ENCODE data around the gene RPS15. TPM values are rescaled to one million over a fixed set of nuclear protein-coding genes. Genes with fewer than 3 reads are reported as not detected.

RPS15 gene
- total and polyA plus RNA-seq, 9 of the 15 experiments (the other 6 are each of a cell fraction or from before 2014, with no cell fraction given), result 605 to 2,791 (median 957) TPM

DNA sequence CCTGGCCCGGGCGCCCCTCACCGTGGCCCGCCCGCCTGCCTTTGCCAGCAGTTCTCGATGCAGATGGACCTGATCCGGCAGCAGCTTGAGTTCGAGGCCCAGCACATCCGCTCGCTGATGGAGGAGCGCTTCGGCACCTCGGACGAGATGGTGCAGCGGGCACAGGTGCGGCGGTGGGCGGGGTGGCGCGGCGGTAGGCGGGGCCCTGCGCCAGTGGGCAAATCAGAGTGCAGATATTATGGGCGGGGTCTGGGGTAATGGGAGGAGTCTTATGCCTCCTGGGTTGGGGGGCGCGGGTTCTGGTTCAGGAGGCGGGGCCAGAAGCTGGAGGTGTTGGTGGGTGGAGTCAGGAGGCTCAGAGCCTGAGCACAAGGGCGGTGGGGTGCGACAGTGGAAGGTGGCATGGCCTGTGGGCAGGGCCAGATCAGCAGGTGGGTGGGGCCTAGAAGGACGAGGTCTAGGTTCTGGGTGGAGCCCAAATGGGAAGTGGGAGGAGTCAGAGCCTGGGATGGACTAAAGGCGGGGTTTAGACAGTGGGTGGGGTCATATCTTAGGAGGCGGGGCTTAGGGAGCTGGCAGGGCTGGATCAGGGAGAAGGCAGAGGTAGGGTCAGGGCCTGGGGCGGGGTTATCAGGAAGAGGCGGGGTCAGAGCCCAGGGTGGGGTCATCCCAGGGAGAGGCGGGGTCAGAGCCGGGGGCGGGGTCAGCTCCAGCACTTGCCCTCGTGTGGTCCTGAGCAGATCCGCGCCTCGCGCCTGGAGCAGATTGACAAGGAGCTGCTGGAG lies 17.3 kb downstream of the RPS15 start (continued):
- no peak for TF ChIP-seq ZBTB49 (CRISPR knock-in tag; IDR thresholded peaks at IDR 0.05; ENCODE audit: borderline replicate concordance)
- TF ChIP-seq NRF1 (conservative IDR thresholded peaks at IDR 0.05 in 1 of 2, IDR thresholded peaks at IDR 0.05 in 1 of 2), result peak; percentile 76 to 81
- peak; percentile 62; the same call in 1 of the 2 replicates for TF ChIP-seq ZBTB7A (IDR thresholded peaks at IDR 0.05; ENCODE audit: borderline replicate concordance, control insufficient read depth, low read depth, low read length)
- TF ChIP-seq NBN (IDR thresholded peaks at IDR 0.05; ENCODE audit: low read depth), result no peak
- TF ChIP-seq C11orf30 (IDR thresholded peaks at IDR 0.05; ENCODE audit: low read depth), result no peak
- TF ChIP-seq ZNF311 (CRISPR knock-in tag; IDR thresholded peaks at IDR 0.05), result no peak
- TF ChIP-seq SPI1 (IDR thresholded peaks at IDR 0.05; ENCODE audit: borderline replicate concordance, low read depth, low read length), result peak; percentile 90
- TF ChIP-seq CEBPZ (IDR thresholded peaks at IDR 0.05; ENCODE audit: borderline replicate concordance, low read depth, low read length), result no peak
- 0 out of 2 replicates have a peak, but pooled peaks have one; percentile 26 for TF ChIP-seq LARP7 (IDR thresholded peaks at IDR 0.05)
- TF ChIP-seq MLLT1 (IDR thresholded peaks at IDR 0.05), result no peak
- TF ChIP-seq, protein P1, sequence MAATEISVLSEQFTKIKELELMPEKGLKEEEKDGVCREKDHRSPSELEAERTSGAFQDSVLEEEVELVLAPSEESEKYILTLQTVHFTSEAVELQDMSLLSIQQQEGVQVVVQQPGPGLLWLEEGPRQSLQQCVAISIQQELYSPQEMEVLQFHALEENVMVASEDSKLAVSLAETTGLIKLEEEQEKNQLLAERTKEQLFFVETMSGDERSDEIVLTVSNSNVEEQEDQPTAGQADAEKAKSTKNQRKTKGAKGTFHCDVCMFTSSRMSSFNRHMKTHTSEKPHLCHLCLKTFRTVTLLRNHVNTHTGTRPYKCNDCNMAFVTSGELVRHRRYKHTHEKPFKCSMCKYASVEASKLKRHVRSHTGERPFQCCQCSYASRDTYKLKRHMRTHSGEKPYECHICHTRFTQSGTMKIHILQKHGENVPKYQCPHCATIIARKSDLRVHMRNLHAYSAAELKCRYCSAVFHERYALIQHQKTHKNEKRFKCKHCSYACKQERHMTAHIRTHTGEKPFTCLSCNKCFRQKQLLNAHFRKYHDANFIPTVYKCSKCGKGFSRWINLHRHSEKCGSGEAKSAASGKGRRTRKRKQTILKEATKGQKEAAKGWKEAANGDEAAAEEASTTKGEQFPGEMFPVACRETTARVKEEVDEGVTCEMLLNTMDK (IDR thresholded peaks at IDR 0.05; ENCODE audit: borderline replicate concordance, insufficient read depth, low read depth, low read length, poor library complexity, severe bottlenecking), result peak; percentile 52
- TF ChIP-seq, protein P2, sequence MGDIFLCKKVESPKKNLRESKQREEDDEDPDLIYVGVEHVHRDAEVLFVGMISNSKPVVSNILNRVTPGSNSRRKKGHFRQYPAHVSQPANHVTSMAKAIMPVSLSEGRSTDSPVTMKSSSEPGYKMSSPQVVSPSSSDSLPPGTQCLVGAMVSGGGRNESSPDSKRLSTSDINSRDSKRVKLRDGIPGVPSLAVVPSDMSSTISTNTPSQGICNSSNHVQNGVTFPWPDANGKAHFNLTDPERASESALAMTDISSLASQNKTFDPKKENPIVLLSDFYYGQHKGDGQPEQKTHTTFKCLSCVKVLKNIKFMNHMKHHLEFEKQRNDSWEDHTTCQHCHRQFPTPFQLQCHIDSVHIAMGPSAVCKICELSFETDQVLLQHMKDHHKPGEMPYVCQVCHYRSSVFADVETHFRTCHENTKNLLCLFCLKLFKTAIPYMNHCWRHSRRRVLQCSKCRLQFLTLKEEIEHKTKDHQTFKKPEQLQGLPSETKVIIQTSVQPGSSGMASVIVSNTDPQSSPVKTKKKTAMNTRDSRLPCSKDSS (IDR thresholded peaks at IDR 0.05; ENCODE audit: low read depth, partially characterized antibody), result no peak
- TF ChIP-seq SMAD2 (IDR thresholded peaks at IDR 0.05; ENCODE audit: low read depth, low read length), result no peak
- TF ChIP-seq JUND (IDR thresholded peaks at IDR 0.05; ENCODE audit: borderline replicate concordance, low read depth, low read length), result peak; percentile 6; the same call in 1 of the 2 replicates
- TF ChIP-seq JUND (tag; IDR thresholded peaks at IDR 0.05; ENCODE audit: borderline replicate concordance, low read depth, low read length), result no peak; the same call in 2 of the 3 replicates

All from K562 (cell line).